Measurements from ENCODE around the gene FAAP20.

DNA sequence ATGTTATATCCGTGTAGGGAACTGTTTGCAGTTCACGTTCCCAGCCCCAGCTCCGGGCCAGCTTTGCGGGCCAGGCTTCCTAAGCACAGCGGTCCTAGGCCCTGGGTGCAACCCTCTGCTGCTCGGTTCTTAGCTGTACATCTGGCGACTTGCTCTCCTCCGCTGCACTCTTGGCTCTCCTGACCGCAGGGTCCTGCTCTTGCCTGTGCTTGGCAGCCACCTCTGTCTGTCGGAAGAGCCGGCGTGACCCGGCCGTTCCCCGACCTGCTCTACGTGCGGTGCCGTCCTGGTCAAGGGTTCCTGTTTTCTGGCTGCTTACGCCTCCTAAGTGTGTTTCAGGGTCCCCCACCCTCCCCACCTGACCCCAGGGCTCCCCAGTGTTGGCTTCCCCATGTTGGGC lies 36.7 kb downstream of the FAAP20 start:
- TF ChIP-seq POLR2A (IDR thresholded peaks at IDR 0.05) = no peak
- TF ChIP-seq CTCF (IDR thresholded peaks at IDR 0.05) = no peak
